H9 (cell line): ENCODE data around the gene CFAP77. TPM values are rescaled to one million over a fixed set of nuclear protein-coding genes. Genes with fewer than 3 reads are reported as not detected.

Source experiments
- DNase-seq: peaks from one replicate; pipeline ENCODE4 v3.0.0-alpha.2; 2017
- H2AFZ ChIP-seq: one replicate; pipeline ENCODE4 v1.6.1; 2013; ENCODE audit warnings: mild to moderate bottlenecking, low read length, control low read depth, moderate library complexity
- H2AK5ac ChIP-seq: 2 replicates; pipeline ENCODE4 v1.6.1; 2013; ENCODE audit warnings: low read length, control low read depth, mixed read lengths; ENCODE audit not compliant: insufficient read length
- H2BK120ac ChIP-seq: one replicate; pipeline ENCODE4 v1.6.1; 2013; ENCODE audit warnings: low read depth, mild to moderate bottlenecking, low read length, control low read depth, inconsistent platforms; ENCODE audit not compliant: poor library complexity, severe bottlenecking
- H2BK12ac ChIP-seq: 2 replicates; pipeline ENCODE4 v1.6.1; 2013; ENCODE audit warnings: low read length, control low read depth, mixed read lengths, low read depth; ENCODE audit not compliant: insufficient read length
- H2BK15ac ChIP-seq: 2 replicates; pipeline ENCODE4 v1.6.1; 2013; ENCODE audit warnings: low read depth, low read length, control low read depth
- H2BK20ac ChIP-seq: one replicate; pipeline ENCODE4 v1.6.1; 2013; ENCODE audit warnings: low read depth, mild to moderate bottlenecking, low read length, control low read depth, inconsistent platforms; ENCODE audit not compliant: poor library complexity, severe bottlenecking
- H2BK5ac ChIP-seq: 2 replicates; pipeline ENCODE4 v1.6.1; 2013; ENCODE audit warnings: low read length, control low read depth, mixed read lengths; ENCODE audit not compliant: insufficient read length
- H3K14ac ChIP-seq: 2 replicates; pipeline ENCODE4 v1.6.1; 2013; ENCODE audit warnings: low read length, control low read depth; ENCODE audit not compliant: insufficient read depth
- H3K18ac ChIP-seq: 2 replicates; pipeline ENCODE4 v1.6.1; 2013; ENCODE audit warnings: low read depth, mild to moderate bottlenecking, mixed read lengths, low read length, control low read depth; ENCODE audit not compliant: insufficient read length
- H3K23ac ChIP-seq: 2 replicates; pipeline ENCODE4 v1.6.1; 2013; ENCODE audit warnings: low read length, control low read depth, mixed read lengths, low read depth; ENCODE audit not compliant: insufficient read length
- H3K23me2 ChIP-seq: 2 replicates; pipeline ENCODE4 v1.6.1; 2013; ENCODE audit warnings: low read depth, mild to moderate bottlenecking, mixed read lengths, low read length, control low read depth; ENCODE audit not compliant: insufficient read length, poor library complexity, severe bottlenecking
- H3K27ac ChIP-seq: 2 replicates; pipeline ENCODE4 v1.5.1; 2013; ENCODE audit warnings: low read length, control low read depth, mixed read lengths, low read depth; ENCODE audit not compliant: insufficient read length
- H3K27me3 ChIP-seq: 2 replicates; pipeline ENCODE4 v1.6.1; 2013; ENCODE audit warnings: low read length, control low read depth, inconsistent platforms; ENCODE audit not compliant: insufficient read depth
- H3K4ac ChIP-seq: 2 replicates; pipeline ENCODE4 v1.6.1; 2013; ENCODE audit warnings: low read depth, mild to moderate bottlenecking, control low read depth, inconsistent platforms, low read length, moderate library complexity
- H3K4me1 ChIP-seq: 2 replicates; pipeline ENCODE4 v1.6.1; 2013; ENCODE audit warnings: low read length, control low read depth, inconsistent platforms; ENCODE audit not compliant: insufficient read depth
- H3K4me2 ChIP-seq: 2 replicates; pipeline ENCODE4 v1.6.1; 2013; ENCODE audit warnings: low read length, control low read depth, mixed read lengths; ENCODE audit not compliant: insufficient read length, insufficient read depth
- H3K56ac ChIP-seq: 2 replicates; pipeline ENCODE4 v1.6.1; 2013; ENCODE audit warnings: low read depth, mild to moderate bottlenecking, mixed read lengths, low read length, control low read depth; ENCODE audit not compliant: insufficient read length
- H3K79me1 ChIP-seq: 2 replicates; pipeline ENCODE4 v1.6.1; 2013; ENCODE audit warnings: low read depth, mild to moderate bottlenecking, moderate library complexity, low read length, control low read depth, inconsistent platforms; ENCODE audit not compliant: insufficient read depth, poor library complexity, severe bottlenecking
- H3K79me2 ChIP-seq: 2 replicates; pipeline ENCODE4 v1.6.1; 2013; ENCODE audit warnings: low read length, control low read depth, inconsistent platforms; ENCODE audit not compliant: insufficient read depth
- H3K9ac ChIP-seq: 2 replicates; pipeline ENCODE4 v1.6.1; 2013; ENCODE audit warnings: low read length, control low read depth, mixed read lengths; ENCODE audit not compliant: insufficient read length; ENCODE audit errors: extremely low read depth
- H3K9me3 ChIP-seq: one replicate; pipeline ENCODE4 v1.6.1; 2013; ENCODE audit warnings: low read depth, low read length, inconsistent platforms; ENCODE audit not compliant: control insufficient read depth
- H3T11ph ChIP-seq: one replicate; pipeline ENCODE4 v1.6.1; 2013; ENCODE audit warnings: mild to moderate bottlenecking, low read length, control low read depth, inconsistent platforms
- H4K20me1 ChIP-seq: one replicate; pipeline ENCODE4 v1.6.1; 2013; ENCODE audit not compliant: control insufficient read depth, insufficient read length, insufficient read depth
- H4K5ac ChIP-seq: 2 replicates; pipeline ENCODE4 v1.6.1; 2013; ENCODE audit warnings: low read depth, mild to moderate bottlenecking, mixed read lengths, low read length, control low read depth; ENCODE audit not compliant: insufficient read length
- H4K8ac ChIP-seq: replicated peaks from 2 replicates; pipeline ENCODE4 v1.6.1; 2013; ENCODE audit warnings: low read length, control low read depth, mixed read lengths, low read depth; ENCODE audit not compliant: insufficient read length
- H4K91ac ChIP-seq: 2 replicates; pipeline ENCODE4 v1.6.1; 2013; ENCODE audit warnings: low read depth, mild to moderate bottlenecking, moderate library complexity, mixed read lengths, low read length, control low read depth; ENCODE audit not compliant: insufficient read length
- H3K27ac Mint-ChIP-seq, 3 experiments: 2 replicates in 2 of 3; 3 replicates in 1 of 3; pipeline ENCODE4 v1.8.0; 2020 to 2021; ENCODE audit warnings: mixed read lengths in 3 of 3, mild to moderate bottlenecking in 1 of 3, moderate library complexity in 1 of 3
- H3K27me3 Mint-ChIP-seq: 2 replicates; pipeline ENCODE4 v1.8.0; 2021; ENCODE audit warnings: low read depth, mild to moderate bottlenecking, moderate library complexity, mixed read lengths
- H3K36me3 Mint-ChIP-seq, 3 experiments: 2 replicates in 2 of 3; 3 replicates in 1 of 3; pipeline ENCODE4 v1.8.0; 2020 to 2021; ENCODE audit warnings: low read depth in 3 of 3, mixed read lengths in 3 of 3; ENCODE audit not compliant: insufficient read depth in 1 of 3
- H3K4me1 Mint-ChIP-seq, 2 experiments: 2 replicates each; pipeline ENCODE4 v1.8.0; 2020; ENCODE audit warnings: mixed read lengths in 2 of 2
- H3K4me3 Mint-ChIP-seq, 2 experiments: 2 replicates in 1 of 2; 3 replicates in 1 of 2; pipeline ENCODE4 v1.8.0; 2020 to 2021; ENCODE audit warnings: mild to moderate bottlenecking in 2 of 2, mixed read lengths in 2 of 2, moderate library complexity in 1 of 2
- H3K9me3 Mint-ChIP-seq, 2 experiments: 2 replicates in 1 of 2; 3 replicates in 1 of 2; pipeline ENCODE4 v1.8.0; 2020; ENCODE audit warnings: mild to moderate bottlenecking in 2 of 2, mixed read lengths in 2 of 2, moderate library complexity in 1 of 2
- CTCF ChIP-seq: fragments of 200-600 bp; sonication (generic); conservative IDR thresholded peaks from 3 replicates; pipeline ENCODE4 v1.8.0; 2021; ENCODE audit warnings: antibody characterized with exemption, mild to moderate bottlenecking
- WGBS: extraction: QIAGEN DNeasy Blood & Tissue Kit; methylation state at CpG from one replicate; pipeline ENCODE4 v1.1.7; 2013; ENCODE audit warnings: missing lambda C conversion rate, low lambda C conversion rate, mixed read lengths; ENCODE audit not compliant: insufficient read length; ENCODE audit errors: extremely low coverage; 5-methylcytosine and 5-hydroxymethylcytosine counted together
- total RNA-seq: library from RNA; stranded (reverse); gene quantifications from 2 replicates; pipeline ENCODE4 v1.2.1, GENCODE V29; 2021

Gene CFAP77
- total RNA-seq, 1 experiment from 2014 or later = 0.72 TPM

GRCh38 chr9:132441404-132441803, 31.4 kb downstream of the CFAP77 start:
- Histone ChIP-seq H3K27me3 (no peaks in the 10 kb centered on the region), H3K23ac (no peak overlapping the region), H3K9me3 (no peaks in the 10 kb centered on the region), H3K18ac (no peak overlapping the region), H4K91ac (no peak overlapping the region), H2AFZ (no peak overlapping the region), H3K4me1 (no peaks in the 10 kb centered on the region; the same call in 1 of the 2 replicates), H2BK120ac (no peak overlapping the region), H3K9ac (no peak overlapping the region), H3K79me1 (no peaks in the 10 kb centered on the region), H3K79me2 (no peaks in the 10 kb centered on the region), H4K8ac (no peak overlapping the region), H2BK12ac (no peak overlapping the region), H2BK20ac (no peak overlapping the region), H3K14ac (no peak overlapping the region), H2AK5ac (no peak overlapping the region), H3K56ac (no peak overlapping the region), H3K27ac (no peak overlapping the region), H2BK5ac (no peak overlapping the region), H4K5ac (no peak overlapping the region), H3K4ac (no peak overlapping the region), H3K23me2 (no peaks in the 10 kb centered on the region), H3T11ph (no peak overlapping the region), H3K4me2 (no peak overlapping the region), H2BK15ac (no peak overlapping the region), H4K20me1 (no peaks in the 10 kb centered on the region)
- Mint-ChIP-seq H3K27me3 (no peaks in the 10 kb centered on the region; the same call in 1 of the 2 replicates), H3K9me3 (0 out of 5 replicates have a peak, but pooled peaks cover 0 to 3% of the 10 kb centered on the region in 2 experiments), H3K4me1 (peaks cover 16 to 21% of the 10 kb centered on the region in 2 experiments), H3K4me3 (no peak overlapping the region), H3K27ac (peak overlapping the region in 1 of 3 experiments; percentile 23; a peak in 2 of 7 replicates), H3K36me3 (no peaks in the 10 kb centered on the region; a peak in 1 of 7 replicates)
- no peak for TF ChIP-seq CTCF
- WGBS = no CpG with 5 or more reads among the region's 10 CpGs
- DNase-seq = no peak
